ENCODE measurements around the gene KRTAP16-1.

KRTAP16-1 gene

GRCh38 chr17:41334385-41335305, 25.5 kb upstream of the KRTAP16-1 start:
- H3K27me3 ChIP-seq (replicated peaks; ENCODE audit: insufficient read depth, low read length): peaks cover 21% of the 10 kb centered on the region
- no peak for TF ChIP-seq EZH2 (optimal IDR thresholded peaks at IDR 0.05; ENCODE audit: low read depth, low read length)
- TF ChIP-seq EZH2phosphoT487 (IDR thresholded peaks at IDR 0.05; ENCODE audit: low read length): no peak
- H3F3A ChIP-seq (ENCODE audit: insufficient read depth, low read length): no peaks in the 10 kb centered on the region
- no peaks in the 10 kb centered on the region for H3K9me2 ChIP-seq (replicated peaks; ENCODE audit: insufficient read depth, low read length)
- no peaks in the 10 kb centered on the region for H3K9me3 ChIP-seq (replicated peaks; ENCODE audit: insufficient read depth, low read length)
- H3K79me2 ChIP-seq (ENCODE audit: low read length): no peaks in the 10 kb centered on the region
- no peak overlapping the region for H3K27ac ChIP-seq (ENCODE audit: low read length)
- DNase-seq: no peak
- H2AFZ ChIP-seq (ENCODE audit: low read length): no peak overlapping the region
- no peaks in the 10 kb centered on the region for H4K20me1 ChIP-seq (ENCODE audit: insufficient read depth, low read length)
- no peak overlapping the region for H3K4me3 ChIP-seq (ENCODE audit: low read length)
- peaks cover 8% of the 10 kb centered on the region; the same call in 1 of the 2 replicates for H3K4me1 ChIP-seq (ENCODE audit: low read length)
- H3K9ac ChIP-seq (ENCODE audit: low read length): no peak overlapping the region
- H3K4me2 ChIP-seq (ENCODE audit: low read depth, low read length): no peak overlapping the region
- no peaks in the 10 kb centered on the region for H3K36me3 ChIP-seq (replicated peaks; ENCODE audit: insufficient read depth, low read length)

GRCh38 chr17:41333836-41334235, 24.7 kb upstream of the KRTAP16-1 start:
- no peak overlapping the region for H3K4me3 ChIP-seq (ENCODE audit: low read length)
- H3K36me3 ChIP-seq (replicated peaks; ENCODE audit: insufficient read depth, low read length): no peaks in the 10 kb centered on the region
- H3K9me2 ChIP-seq (replicated peaks; ENCODE audit: insufficient read depth, low read length): no peaks in the 10 kb centered on the region
- no peak overlapping the region for H2AFZ ChIP-seq (ENCODE audit: low read length)
- H3F3A ChIP-seq (ENCODE audit: insufficient read depth, low read length): no peaks in the 10 kb centered on the region
- H4K20me1 ChIP-seq (ENCODE audit: insufficient read depth, low read length): no peaks in the 10 kb centered on the region
- TF ChIP-seq EZH2 (optimal IDR thresholded peaks at IDR 0.05; ENCODE audit: low read depth, low read length) (no peak), CTCF (IDR thresholded peaks at IDR 0.05; ENCODE audit: low read length) (no peak), EZH2phosphoT487 (IDR thresholded peaks at IDR 0.05; ENCODE audit: low read length) (no peak)
- H3K9me3 ChIP-seq (replicated peaks; ENCODE audit: insufficient read depth, low read length): no peaks in the 10 kb centered on the region
- peaks cover 14% of the 10 kb centered on the region; the same call in 1 of the 2 replicates for H3K27me3 ChIP-seq (replicated peaks; ENCODE audit: insufficient read depth, low read length)
- 0 out of 2 replicates have a peak, but pooled peaks cover 2% of the 10 kb centered on the region for H3K4me1 ChIP-seq (ENCODE audit: low read length)
- H3K79me2 ChIP-seq (ENCODE audit: low read length): no peaks in the 10 kb centered on the region
- H3K27ac ChIP-seq (ENCODE audit: low read length): no peak overlapping the region
- H3K9ac ChIP-seq (ENCODE audit: low read length): no peak overlapping the region
- no peak overlapping the region for H3K4me2 ChIP-seq (ENCODE audit: low read depth, low read length)
- DNase-seq: no peak

- Histone ChIP-seq H3K27me3 (replicated peaks; ENCODE audit: insufficient read depth, low read length) (peaks cover 14% of the 10 kb centered on the region; the same call in 1 of the 2 replicates), H3K9me2 (replicated peaks; ENCODE audit: insufficient read depth, low read length) (no peaks in the 10 kb centered on the region), H3K4me2 (ENCODE audit: low read depth, low read length) (no peak overlapping the region), H3K79me2 (ENCODE audit: low read length) (no peaks in the 10 kb centered on the region), H3K4me3 (ENCODE audit: low read length) (no peak overlapping the region), H3K4me1 (ENCODE audit: low read length) (no peaks in the 10 kb centered on the region), H3F3A (ENCODE audit: insufficient read depth, low read length) (no peaks in the 10 kb centered on the region), H4K20me1 (ENCODE audit: insufficient read depth, low read length) (no peaks in the 10 kb centered on the region), H3K36me3 (replicated peaks; ENCODE audit: insufficient read depth, low read length) (no peaks in the 10 kb centered on the region), H2AFZ (ENCODE audit: low read length) (no peak overlapping the region), H3K9ac (ENCODE audit: low read length) (no peak overlapping the region), H3K27ac (ENCODE audit: low read length) (no peak overlapping the region), H3K9me3 (replicated peaks; ENCODE audit: insufficient read depth, low read length) (no peaks in the 10 kb centered on the region)
- no peak for DNase-seq
- no peak for TF ChIP-seq CTCF (IDR thresholded peaks at IDR 0.05; ENCODE audit: low read length)
- TF ChIP-seq EZH2 (optimal IDR thresholded peaks at IDR 0.05; ENCODE audit: low read depth, low read length): no peak
Measured at GRCh38 chr17:41333098-41333497, 24.0 kb upstream of the KRTAP16-1 start.

GRCh38 chr17:41332239-41332638, 23.1 kb upstream of the KRTAP16-1 start:
- H3K4me1 ChIP-seq (ENCODE audit: low read length): no peaks in the 10 kb centered on the region
- H3K4me3 ChIP-seq (ENCODE audit: low read length): no peak overlapping the region
- no peak overlapping the region for H3K4me2 ChIP-seq (ENCODE audit: low read depth, low read length)
- no peak for TF ChIP-seq EZH2phosphoT487 (IDR thresholded peaks at IDR 0.05; ENCODE audit: low read length)
- TF ChIP-seq EZH2 (optimal IDR thresholded peaks at IDR 0.05; ENCODE audit: low read depth, low read length): no peak
- TF ChIP-seq CTCF (IDR thresholded peaks at IDR 0.05; ENCODE audit: low read length): no peak
- H3K9ac ChIP-seq (ENCODE audit: low read length): no peak overlapping the region
- no peaks in the 10 kb centered on the region for H3F3A ChIP-seq (ENCODE audit: insufficient read depth, low read length)
- H4K20me1 ChIP-seq (ENCODE audit: insufficient read depth, low read length): no peaks in the 10 kb centered on the region
- no peak overlapping the region for H2AFZ ChIP-seq (ENCODE audit: low read length)
- no peaks in the 10 kb centered on the region for H3K36me3 ChIP-seq (replicated peaks; ENCODE audit: insufficient read depth, low read length)
- no peak for DNase-seq
- no peak overlapping the region for H3K27ac ChIP-seq (ENCODE audit: low read length)
- no peaks in the 10 kb centered on the region for H3K9me3 ChIP-seq (replicated peaks; ENCODE audit: insufficient read depth, low read length)
- H3K79me2 ChIP-seq (ENCODE audit: low read length): no peaks in the 10 kb centered on the region
- H3K27me3 ChIP-seq (replicated peaks; ENCODE audit: insufficient read depth, low read length): peaks cover 8% of the 10 kb centered on the region; the same call in 1 of the 2 replicates
- no peaks in the 10 kb centered on the region for H3K9me2 ChIP-seq (replicated peaks; ENCODE audit: insufficient read depth, low read length)
